GM12873 (cell line): ENCODE measurements around the gene HS6ST2.

Experiments used
- CTCF ChIP-seq: IDR thresholded peaks from 2 replicates; pipeline ENCODE4 v1.5.1; 2012; ENCODE audit warnings: low read depth, mild to moderate bottlenecking, moderate library complexity, low read length, control low read depth; ENCODE audit not compliant: insufficient read depth; ENCODE audit errors: missing control alignments

Gene HS6ST2

GRCh38 chrX:132651421-132652086 is 306.9 kb downstream of the HS6ST2 start:
- no peak for TF ChIP-seq CTCF

DNA sequence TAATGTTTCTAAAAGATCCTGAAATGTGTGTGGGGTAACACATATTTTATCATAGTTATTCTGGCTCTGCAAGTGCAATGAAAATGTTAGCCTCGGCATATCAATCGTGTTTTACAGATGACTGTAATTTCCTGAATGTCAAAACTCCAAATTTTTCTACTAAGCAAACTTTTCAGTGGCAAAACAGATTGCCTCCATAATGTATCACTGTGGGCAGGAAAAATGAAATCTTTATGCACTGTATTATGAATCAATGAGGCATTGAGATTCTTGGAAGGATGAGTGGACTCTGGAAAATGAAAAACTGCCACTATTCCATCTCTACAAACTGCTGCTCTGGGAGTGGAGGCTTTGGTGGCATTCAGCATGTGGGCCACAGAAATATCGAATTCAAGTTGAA is 309.5 kb downstream of the HS6ST2 start:
- TF ChIP-seq CTCF: no peak

DNA sequence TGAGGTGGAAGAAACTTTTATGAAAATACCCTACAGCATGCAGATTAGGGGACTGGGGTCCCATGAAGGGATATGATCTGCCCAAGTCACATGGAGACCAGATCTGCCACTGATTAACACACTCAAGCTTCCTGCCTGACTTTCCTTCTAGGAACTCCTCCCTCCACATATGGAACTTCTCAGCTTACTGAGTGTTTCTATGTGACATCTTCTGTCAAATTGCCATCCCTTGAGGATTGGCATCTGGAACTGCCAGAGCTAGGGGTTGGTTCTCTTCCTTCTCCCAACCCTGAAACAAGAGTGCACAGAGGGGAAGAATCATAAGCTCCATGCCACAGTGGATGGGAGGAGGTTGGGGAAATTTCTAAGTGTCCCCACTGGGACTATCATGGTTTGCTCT is 319.0 kb downstream of the HS6ST2 start:
- TF ChIP-seq CTCF: no peak

GRCh38 chrX:132638313-132638712 is 320.1 kb downstream of the HS6ST2 start:
- TF ChIP-seq CTCF: no peak

- peak; percentile 2 for TF ChIP-seq CTCF
Measured at GRCh38 chrX:132636080-132636479, 322.3 kb downstream of the HS6ST2 start.

DNA sequence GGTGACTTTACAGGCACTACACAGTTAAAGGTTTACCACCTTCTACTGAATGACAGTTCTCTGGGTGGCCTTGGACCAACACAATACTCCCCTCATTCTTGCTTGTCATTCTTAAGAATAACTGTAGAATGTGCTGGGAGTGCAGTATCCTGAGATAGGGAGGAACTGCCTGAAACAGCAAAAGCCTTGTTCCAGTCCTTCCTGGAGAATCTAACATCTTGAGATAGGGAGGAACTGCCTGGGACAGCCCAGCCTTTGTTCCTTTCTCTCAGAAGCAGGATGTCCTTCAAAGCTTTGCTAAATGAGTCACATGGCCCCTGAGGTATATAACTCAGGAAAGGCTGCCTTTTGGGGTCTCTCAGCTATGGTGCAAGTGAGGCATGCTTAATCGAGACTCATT is 323.9 kb downstream of the HS6ST2 start:
- no peak for TF ChIP-seq CTCF

- TF ChIP-seq CTCF: peak; percentile 64
Measured at GRCh38 chrX:132631579-132632232, 326.7 kb downstream of the HS6ST2 start.
